Bone marrow (tissue), 2 donors: Measurements from ENCODE around the gene COL4A2.
"Not testable (repeated sequence)": the region's sequence is repeated elsewhere in the genome, so short reads cannot be mapped to it uniquely, and the experiment has no call there.

Source experiments
- DNase-seq, 2 donors: peaks; one replicate each; lab custom pipeline; 2025; lab: John Stamatoyannopoulos, UW

COL4A2 gene

DNA sequence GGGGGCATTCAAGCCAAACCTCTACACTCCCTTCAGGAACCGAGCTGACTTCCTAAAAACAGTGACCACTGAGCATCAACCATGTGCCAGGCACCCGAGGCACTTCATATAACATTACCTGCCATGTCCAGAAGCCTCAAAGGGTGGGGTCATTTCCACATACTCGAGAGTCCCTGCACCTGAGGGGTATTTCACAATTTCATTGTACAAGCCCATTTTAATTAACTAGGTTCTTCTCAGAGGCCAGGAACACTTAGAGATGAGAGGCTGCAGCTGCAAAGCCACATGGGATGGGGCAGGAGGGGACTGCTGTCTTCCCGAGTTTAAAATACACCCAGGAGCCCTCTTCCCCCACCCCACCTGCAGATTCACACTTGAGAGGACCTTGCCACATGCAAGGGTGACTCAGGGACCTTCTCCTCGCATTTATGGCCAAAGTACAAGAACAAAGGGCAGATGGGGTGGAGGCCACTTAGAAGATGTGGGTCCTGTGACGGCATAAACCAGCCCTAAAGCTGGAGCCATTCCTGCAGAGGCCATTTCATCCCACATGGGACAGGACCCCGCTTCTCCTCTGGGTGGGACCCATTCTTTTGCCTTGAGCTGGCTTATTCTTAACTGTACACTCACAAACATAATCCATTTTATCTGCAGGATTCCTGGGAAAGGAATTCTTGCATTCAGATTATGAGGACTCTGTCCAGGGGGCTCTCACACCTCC, 210.6 kb downstream of the COL4A2 start:
- DNase-seq: no peak

DNA sequence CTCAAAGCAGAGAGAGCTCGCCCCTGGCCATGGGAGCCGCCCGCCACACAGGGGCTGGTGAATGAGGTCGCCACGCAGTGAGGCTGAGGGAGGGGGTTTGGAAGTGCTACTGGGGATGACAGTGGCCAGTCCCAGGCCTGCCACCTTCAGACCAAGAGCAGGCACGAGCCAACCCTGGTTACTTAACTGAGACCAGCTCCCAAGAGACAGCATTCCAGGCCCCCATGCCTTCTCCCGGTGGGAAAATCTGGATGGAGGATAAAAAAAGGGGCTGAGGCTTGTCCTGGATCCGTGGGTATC, 211.1 kb downstream of the COL4A2 start:
- no peak for DNase-seq

DNA sequence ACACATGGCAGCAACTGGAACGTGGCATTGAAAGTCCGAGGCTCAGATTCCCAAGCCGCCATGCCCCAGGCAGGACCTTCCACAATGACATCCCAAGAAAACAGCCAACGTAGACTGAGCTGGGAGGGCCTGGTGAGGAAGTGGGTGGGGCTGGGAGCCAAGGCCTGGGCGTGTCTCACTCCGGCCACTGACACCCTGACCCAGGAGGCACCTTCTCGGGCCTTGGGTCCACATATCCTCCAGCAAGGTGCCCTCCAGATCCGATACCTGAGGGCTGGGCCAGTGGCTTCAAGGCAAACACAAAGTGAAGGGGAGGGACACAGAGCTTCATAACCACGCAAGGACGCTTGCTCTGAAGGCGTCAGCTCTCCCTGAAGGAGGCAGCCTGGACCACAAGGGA, 211.5 kb downstream of the COL4A2 start:
- no peak for DNase-seq

DNA sequence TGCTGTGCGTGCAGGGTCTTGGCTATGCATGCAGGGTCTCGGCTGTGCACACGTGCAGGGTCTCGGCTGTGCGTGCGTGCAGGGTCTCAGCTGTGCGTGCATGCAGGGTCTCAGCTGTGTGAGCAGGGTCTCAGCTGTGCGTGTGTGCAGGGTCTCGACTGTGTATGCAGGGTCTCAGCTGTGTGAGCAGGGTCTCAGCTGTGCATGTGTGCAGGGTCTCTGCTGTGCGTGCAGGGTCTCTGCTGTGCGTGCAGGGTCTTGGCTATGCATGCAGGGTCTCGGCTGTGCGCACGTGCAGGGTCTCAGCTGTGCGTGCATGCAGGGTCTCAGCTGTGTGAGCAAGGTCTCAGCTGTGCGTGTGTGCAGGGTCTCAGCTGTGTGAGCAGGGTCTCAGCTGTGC, 212.0 kb downstream of the COL4A2 start:
- DNase-seq: no peak

DNA sequence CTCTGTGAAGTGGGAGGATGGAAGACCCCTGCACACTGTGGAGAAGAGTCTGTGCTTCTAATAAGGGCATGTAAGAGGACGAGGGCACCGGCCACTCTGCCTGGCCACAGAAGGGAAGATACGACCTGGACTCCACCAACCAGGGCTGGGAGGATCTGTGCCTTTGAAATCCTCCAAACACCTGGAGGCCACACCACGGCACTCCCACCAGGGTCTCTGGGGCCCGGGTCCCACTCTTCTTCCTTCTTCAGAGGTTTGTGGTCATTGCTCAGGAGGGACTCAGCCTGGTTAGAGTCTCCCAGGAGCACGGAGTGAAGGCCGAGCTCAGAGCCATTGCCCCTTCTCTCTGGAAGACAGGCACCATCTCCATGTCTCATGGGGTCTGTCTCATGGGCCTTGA, 212.4 kb downstream of the COL4A2 start:
- DNase-seq: no peak

DNA sequence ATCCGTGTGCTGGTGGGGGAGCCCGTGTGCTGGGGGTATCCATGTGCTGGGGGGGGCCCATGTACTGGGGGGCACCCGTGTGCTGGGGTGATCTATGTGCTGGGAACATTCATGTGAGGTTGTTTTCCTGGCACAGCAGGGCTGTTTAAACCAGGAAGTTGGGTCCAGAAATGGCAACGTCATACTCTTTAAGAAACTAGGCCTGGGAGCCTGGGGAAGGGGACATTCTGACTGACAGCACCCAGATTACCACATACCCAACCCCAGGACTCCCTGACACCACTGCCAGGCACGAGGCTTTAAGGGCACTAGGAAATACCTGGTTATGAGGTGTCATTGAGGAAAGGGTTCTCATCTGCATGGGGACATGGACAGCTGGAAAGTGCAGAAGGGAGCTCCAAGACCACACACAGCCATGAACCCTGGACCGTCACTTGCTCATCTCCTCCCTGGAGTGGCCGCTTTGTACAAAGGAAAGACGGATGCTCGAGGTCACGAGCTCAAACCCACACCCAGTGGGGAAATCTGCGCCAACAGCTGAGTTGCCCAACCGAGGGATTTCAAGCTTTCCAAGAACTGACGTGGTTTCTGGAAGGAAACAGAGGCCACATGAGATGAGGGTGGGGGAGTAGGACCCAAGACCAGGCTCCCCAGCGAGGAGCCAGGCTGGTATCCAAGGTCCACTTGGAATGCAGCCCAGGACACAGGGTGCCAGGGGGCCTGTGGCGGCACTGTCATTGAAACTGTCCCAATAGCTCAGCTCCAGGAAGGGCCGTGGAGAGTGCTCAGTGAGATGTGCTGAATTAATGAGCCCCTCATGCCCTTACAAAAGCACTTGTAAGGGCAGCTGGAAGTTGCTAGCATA, 213.6 kb downstream of the COL4A2 start:
- DNase-seq: peak in 1 of 2 donors; percentile 65

DNA sequence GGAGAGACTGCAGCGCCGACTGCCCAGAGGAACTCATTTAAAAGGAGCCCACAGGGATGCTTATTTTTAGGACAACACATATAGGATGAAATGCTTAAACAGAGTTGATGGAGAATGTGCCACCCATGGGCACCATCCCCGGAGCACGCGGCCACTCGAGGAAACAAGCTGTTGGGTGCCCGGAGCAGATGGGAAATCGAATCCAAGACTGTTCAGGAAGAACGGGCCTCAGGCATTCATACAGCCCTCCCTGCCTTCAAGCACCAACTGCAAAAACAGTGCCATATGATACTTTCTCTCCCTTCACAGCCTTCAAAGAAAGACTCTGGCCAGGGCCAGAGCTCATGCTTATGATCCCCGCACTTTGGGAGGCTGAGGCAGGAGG, 214.2 kb downstream of the COL4A2 start:
- no peak for DNase-seq

DNA sequence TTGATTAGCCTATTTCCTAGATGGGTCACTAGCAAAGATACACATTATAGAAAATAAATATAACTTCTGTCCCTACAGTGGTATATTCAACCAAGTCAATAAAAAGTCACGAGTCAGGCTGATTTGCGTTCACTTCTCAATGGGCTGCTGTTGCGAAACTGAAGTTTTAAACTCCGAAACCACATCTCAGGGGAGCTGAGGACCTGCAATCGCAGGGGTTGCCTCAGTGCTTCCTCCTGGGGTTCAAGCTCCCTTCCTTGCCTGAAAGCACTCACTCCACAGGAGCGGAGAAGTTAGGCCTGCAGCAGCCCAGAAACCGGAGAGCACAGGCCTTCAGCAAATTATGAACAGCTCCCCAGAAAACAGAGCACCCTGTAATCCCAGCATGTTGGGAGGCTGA, 214.9 kb downstream of the COL4A2 start:
- peak in 1 of 2 donors; percentile 3 for DNase-seq

DNA sequence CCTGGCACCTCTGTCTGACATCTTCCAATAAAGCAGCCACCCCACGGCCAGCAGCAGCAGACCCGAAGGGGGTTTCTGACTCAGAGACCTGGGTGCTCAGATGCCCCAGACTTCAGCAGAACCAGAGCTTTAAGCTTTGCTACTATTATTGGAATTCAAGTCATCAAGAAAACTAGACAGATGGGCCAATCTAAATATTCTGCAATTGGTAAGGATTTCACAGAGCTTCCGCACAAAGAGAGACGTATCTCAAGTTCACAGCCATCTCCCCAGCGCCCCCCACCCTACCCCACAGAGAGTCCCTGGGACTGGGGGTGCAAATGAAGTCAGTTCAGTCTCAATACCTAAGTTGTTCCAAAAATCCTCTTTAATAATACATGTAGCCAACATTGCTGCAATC, 215.6 kb downstream of the COL4A2 start:
- DNase-seq: no peak

DNA sequence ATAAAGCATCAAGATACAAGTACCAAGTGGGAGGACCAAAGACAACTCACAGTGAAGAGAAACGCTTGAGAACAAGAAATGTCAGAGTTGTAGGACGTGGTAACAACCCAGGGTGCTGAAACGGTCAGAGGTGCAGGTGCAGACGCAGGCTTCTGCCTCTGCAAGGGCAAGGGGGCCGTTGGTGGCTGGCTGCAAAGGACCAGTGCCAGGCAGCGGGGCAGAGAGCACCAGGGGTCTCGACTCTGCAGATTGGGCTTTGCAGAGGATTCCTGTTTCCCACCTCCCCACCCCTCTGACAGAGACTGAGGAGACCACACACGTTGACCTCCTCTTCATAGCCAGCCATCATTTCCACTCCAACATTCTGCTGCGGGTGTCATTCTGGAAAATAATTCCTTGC, 216.1 kb downstream of the COL4A2 start:
- no peak for DNase-seq

DNA sequence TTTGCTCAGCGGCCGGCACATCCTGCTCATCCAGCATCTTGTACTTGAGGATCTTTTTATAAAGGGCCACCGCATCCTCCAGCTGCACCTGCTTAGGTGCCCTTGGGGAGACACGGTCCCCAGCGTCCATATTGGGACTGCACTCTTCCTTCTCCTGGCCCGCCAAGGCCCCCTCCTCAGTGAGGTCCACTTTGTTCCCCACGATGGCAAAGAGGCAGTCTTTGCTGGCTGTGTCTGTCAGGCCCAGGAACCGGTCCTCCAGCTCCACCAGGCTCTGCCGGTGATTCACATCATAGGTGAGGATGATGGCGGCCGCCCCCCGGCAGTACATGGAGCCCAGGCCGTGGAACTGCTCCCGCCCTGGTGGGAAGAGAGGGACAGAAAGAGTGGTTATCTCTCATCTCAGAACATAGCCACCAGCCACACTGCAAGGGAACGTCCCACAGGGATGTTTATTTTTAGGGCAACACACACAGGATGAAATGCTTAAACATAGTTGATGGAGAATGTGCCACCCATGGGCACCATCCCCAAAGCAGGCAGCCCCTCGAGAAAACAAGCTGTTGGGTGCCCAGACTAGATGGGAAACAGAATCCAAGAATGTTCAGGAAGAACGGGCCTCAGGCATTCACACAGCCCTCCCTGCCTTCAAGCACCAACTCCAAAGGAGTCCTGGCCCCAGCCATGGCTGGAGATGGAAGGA, 216.9 kb downstream of the COL4A2 start:
- DNase-seq: no peak

DNA sequence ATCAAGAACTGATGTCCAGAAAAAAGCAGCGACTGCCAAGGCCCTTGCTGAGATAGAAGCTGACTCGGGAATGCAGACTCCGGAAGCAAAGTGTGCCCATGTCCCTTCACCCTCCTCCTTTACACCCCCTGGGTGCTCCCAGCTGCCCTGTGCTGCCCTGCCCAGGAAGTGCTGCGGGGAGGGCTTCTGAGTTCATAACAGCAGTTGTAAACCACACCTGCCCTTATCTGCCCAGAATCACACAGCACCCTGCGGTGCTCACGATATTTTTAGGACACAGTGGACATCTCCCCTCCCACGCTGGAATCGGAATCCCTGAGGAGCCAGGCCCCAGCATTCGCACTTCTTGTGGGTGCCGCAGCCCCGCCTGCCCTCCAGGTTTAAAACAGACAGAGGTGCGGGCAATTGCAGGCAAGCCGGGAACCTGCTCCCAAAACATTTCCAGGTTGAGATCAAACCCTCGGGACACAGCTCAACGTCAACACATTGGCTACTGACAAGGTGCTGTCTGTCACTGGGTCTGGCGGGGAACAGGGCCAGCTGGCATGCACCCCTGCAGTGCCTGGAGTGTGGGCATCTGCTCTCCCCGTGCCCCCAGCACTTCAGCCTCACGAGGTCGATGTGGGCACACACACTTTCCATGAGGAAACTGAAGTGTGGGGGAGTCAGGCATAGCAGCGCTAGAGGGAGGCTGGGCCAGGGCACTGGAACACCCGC, 217.6 kb downstream of the COL4A2 start:
- DNase-seq: peak in 1 of 2 donors; percentile 38

DNA sequence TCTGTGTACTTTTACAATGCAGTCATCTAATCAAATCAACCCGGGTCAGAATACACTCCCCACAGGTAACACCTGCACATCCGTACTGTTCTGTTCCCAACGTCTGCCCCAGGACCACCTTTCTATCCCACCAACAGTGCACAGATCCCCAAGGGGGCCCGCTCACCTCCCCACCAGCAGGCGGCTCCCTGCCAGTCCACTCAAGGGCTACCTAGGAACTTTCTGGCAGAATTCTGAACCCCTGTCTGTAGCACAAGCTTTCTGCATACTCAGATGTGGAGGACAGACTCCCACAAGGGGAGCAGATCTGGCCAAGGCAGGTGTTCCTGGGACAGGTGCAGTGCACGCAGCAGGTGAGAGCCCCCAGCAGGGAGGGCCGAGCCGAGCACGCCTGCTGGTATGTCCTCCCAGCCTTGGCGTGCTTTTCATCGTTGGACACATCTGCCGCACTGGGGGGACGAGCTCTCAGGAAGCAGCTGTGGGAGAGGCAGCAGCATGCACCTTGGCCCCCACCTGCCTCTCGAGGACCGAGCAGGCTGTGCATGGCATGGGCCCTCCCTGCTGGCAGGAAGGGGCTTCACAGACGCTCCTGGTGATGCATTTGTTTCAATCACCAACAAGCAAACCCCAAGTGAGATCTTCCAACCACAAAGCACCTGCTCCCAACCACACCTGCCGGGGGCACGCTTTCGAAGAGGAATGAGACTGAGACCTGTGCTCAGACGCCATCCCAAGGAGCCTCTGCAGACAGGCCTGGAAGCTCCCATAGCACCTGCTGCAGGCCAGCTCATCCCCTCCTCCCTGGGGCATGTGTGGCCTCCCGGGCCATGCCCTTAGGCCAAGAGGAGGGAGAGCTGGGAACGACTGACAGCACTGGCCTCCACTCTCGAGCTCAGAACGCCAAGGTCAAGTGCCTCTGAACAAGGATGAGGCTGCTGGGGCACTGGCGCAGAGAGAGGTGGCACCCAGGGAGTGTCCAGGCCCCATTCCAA, 218.5 kb downstream of the COL4A2 start:
- no peak for DNase-seq

DNA sequence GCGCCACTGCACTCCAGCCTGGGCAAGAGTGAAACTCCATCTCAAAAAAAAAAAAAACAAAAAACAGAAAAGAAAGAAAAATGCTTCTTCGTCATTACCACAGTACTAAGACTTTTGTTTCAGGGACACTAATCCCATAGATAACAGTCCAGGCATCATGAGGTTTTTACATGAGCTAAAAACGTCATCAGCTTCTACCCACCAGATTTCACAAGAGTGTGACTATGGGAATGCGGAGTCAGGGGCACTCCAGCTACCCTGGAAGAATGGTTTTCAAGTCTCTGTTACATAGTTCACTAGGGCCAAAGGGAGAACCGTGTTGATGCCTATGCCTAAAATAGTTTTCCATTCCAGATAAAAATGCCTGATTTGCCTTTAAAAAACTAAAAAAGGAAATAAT, 221.3 kb downstream of the COL4A2 start:
- DNase-seq: no peak

DNA sequence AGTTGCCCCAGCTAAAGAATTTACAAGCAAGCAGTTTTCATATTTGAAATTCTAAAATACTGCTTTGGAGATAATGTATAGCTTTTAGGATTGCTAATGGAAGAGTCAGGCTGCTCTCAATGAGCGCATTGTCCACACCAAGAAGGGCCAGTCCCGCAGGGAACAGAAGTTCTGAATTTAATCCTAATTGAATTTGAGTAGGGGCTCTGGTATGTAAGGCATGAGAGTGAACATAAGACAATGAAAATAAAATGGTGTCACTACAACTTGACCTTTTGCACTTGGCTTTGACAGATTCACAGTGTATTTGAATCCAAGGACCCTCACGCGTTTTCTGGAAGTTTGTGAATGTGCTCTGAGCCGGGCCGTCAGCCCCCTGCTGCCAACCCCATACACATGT, 221.8 kb downstream of the COL4A2 start:
- DNase-seq: no peak

DNA sequence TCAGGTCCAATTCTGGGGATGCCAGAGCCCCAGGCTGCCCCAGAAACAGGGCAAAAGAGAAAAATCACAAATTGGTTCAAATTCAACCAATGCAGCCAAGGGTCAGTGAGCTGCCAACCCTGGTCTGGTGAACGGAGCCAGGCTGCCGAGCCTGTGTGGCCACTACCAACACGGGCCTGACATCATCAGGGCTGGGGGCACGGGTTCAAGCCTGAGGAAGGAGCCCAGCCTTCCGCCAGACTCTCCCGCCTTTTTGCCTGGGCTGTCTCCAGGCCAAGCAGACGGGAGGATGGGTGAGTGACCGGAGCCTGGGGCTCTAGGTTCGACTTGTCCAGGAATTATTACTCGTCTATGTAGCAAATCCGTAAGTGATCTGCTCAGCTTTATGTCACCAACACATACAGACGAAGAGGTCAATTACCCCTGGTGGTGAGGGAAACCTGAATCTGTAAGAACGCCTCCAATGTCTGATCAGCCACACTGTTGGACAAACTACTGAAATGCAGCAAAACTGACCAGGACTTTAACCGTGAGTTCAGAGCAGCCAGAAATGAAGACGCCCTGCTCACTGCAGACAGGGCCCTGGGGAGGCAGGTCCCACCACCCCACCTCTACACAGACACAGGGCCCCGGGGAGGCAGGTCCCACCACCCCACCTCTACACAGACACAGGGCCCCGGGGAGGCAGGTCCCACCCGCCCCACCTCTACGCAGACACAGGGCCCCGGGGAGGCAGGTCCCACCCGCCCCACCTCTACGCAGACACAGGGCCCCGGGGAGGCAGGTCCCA, 222.6 kb downstream of the COL4A2 start:
- no peak for DNase-seq

DNA sequence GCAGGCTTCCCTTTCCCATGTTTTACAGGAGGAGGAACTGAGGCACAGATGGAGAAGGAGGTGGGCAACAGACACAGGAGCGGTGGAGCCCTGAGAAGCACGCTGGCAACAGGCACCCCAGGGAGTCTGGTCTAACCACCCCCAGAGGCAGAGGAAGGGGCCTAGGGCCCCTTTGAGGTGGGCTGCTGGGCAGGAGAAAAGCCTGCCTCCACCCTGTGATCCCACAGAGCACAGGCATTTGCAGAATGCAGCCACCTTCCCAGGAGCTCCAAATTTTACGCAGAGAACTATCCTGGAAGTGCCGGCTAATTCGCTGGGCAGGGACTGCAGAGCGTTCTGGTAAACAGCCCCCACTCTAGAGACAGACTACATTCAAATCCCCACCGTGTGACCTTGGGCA, 224.0 kb downstream of the COL4A2 start:
- DNase-seq: no peak

DNA sequence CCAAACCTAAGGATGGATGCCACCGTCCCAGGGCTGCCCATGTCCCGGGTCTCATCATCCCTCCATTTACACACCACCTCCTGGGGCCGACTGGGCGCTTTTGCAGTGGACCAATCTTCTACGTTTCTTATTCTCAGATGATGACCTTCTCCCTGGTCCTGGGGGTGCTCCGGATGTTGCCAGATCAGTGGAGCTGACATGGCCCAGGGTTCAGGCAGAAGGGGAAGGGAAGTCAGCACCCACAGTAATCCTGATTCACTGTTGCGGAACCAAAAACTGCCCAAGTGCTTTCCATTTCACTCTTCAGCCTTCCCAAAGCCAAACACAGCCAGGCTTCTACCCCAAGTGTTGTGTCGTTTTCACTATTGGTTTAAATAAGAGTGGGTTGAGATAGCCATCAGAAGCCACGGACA, 224.6 kb downstream of the COL4A2 start:
- no peak for DNase-seq

DNA sequence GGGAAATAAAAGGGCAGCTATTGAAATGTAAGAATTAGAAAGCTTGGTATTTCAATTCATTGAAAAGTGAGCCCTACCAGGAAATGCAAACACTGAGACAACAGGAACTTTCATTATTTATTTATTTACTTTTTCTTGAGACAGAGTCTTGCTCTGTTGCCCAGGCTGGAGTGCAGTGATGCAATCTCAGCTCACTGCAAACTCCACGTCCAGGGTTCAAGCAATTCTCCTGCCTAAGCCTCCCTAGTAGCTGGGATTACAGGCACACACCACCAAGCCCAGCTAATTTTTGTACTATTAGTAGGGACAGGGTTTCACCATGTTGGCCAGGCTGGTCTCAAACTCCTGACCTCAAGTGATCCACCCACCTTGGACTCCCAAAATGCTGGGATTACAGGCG, 225.2 kb downstream of the COL4A2 start:
- not testable (repeated sequence) for DNase-seq
